ENCODE results near the gene ARID3C. TPM values are rescaled to one million over a fixed set of nuclear protein-coding genes. Genes with fewer than 3 reads are reported as not detected.

The ARID3C gene
- total and polyA plus RNA-seq, 11 donors: 0.20 TPM; not detected in 10

- ATAC-seq (no peak), DNase-seq (no peak)
- Histone ChIP-seq H3K4me3 (peak overlapping the region; percentile 12 to 83 (median 74)), H3K4me1 (peaks cover 0 to 27% (median 19%) of the 10 kb centered on the region in 12 donors), H3K27ac (peak overlapping the region; percentile 41 to 93 (median 86)), H3K27me3 (no peaks in the 10 kb centered on the region), H3K9me3 (no peaks in the 10 kb centered on the region), H3K36me3 (peaks cover 0 to 8% (median 0%) of the 10 kb centered on the region in 9 donors)
- no peak for TF ChIP-seq CTCF (IDR thresholded peaks at IDR 0.05)
- no peak for TF ChIP-seq POLR2A (IDR thresholded peaks at IDR 0.05)
- intact Hi-C loops (cut with DNase I): no loop called here
- WGBS, 4 donors: 18 to 32% (median 23%) methylated on average over 6 to 7 of the region's 7 CpGs
These were observed 9.2 kb upstream of the ARID3C start for GRCh38 chr9:34638138-34638445.

GRCh38 chr9:34637356-34638137 lies 8.7 kb upstream of the ARID3C start, which contains the start of gene SIGMAR1:
SIGMAR1 (minus strand) TSS chr9:34637787; CDS start chr9:34637697, 90 bp downstream.
- H3K4me3 ChIP-seq: peak within 1 kb of the TSS; percentile 39 to 83 (median 74)
- H3K4me1 ChIP-seq: peaks cover 0 to 27% (median 19%) of the 10 kb centered on the region in 12 donors
- 0 to 1% (median 0%) methylated on average over 1 to 74 of the region's 74 CpGs for WGBS, 4 donors
- H3K9me3 ChIP-seq: no peaks in the 10 kb centered on the region
- H3K27me3 ChIP-seq: no peaks in the 10 kb centered on the region
- H3K36me3 ChIP-seq: peaks cover 0 to 8% (median 0%) of the 10 kb centered on the region in 9 donors
- peak; percentile 94 to 98 (median 96) for DNase-seq
- TF ChIP-seq POLR2A (IDR thresholded peaks at IDR 0.05) (peak in 1 of 2 donors; percentile 86), CTCF (IDR thresholded peaks at IDR 0.05) (peak in 2 of 12 donors; percentile 12 to 13)
- peak within 1 kb of the TSS; percentile 41 to 93 (median 86) for H3K27ac ChIP-seq
- peak; percentile 91 to 97 (median 97) for ATAC-seq
- intact Hi-C loops (cut with DNase I): no loop called here

GRCh38 chr9:34636791-34637355 lies 8.0 kb upstream of the ARID3C start:
- Histone ChIP-seq H3K9me3 (no peaks in the 10 kb centered on the region), H3K36me3 (peaks cover 0 to 8% (median 0%) of the 10 kb centered on the region in 9 donors), H3K27ac (peak overlapping the region; percentile 41 to 93 (median 86)), H3K4me1 (peaks cover 0 to 27% (median 19%) of the 10 kb centered on the region in 12 donors), H3K27me3 (no peaks in the 10 kb centered on the region), H3K4me3 (peak overlapping the region; percentile 39 to 83 (median 74))
- peak in 1 of 5 donors; percentile 56 for DNase-seq
- peak in 1 of 4 donors; percentile 1 for ATAC-seq
- 5 to 9% (median 8%) methylated on average over 18 to 23 of the region's 23 CpGs for WGBS, 4 donors
- intact Hi-C loops (cut with DNase I): no loop called here
- TF ChIP-seq CTCF (IDR thresholded peaks at IDR 0.05): no peak
- TF ChIP-seq POLR2A (IDR thresholded peaks at IDR 0.05): no peak

GRCh38 chr9:34635556-34635955 lies 6.7 kb upstream of the ARID3C start:
- Histone ChIP-seq H3K27me3 (peaks cover 0 to 3% (median 0%) of the 10 kb centered on the region in 9 donors), H3K36me3 (peaks cover 0 to 8% (median 0%) of the 10 kb centered on the region in 9 donors), H3K9me3 (no peaks in the 10 kb centered on the region), H3K4me3 (no peak overlapping the region), H3K4me1 (peaks cover 0 to 27% (median 19%) of the 10 kb centered on the region in 12 donors), H3K27ac (no peak overlapping the region)
- WGBS, 4 donors: 91 to 94% (median 92%) methylated on average over 14 of the region's 14 CpGs
- DNase-seq (no peak), ATAC-seq (no peak)
- no peak for TF ChIP-seq POLR2A (IDR thresholded peaks at IDR 0.05)
- TF ChIP-seq CTCF (IDR thresholded peaks at IDR 0.05): no peak
- intact Hi-C loops (cut with DNase I): loop anchor here in 3 of 10 donors (2.0 kb wide), 1 partner anchor 23 kb away; the partner anchor contains the start of gene RPP25L (in 3 of the 3)
